Measurements from ENCODE around the gene ACACB.
"Not testable (repeated sequence)": the region's sequence is repeated elsewhere in the genome, so short reads cannot be mapped to it uniquely, and the experiment has no call there.

Gene ACACB

DNA sequence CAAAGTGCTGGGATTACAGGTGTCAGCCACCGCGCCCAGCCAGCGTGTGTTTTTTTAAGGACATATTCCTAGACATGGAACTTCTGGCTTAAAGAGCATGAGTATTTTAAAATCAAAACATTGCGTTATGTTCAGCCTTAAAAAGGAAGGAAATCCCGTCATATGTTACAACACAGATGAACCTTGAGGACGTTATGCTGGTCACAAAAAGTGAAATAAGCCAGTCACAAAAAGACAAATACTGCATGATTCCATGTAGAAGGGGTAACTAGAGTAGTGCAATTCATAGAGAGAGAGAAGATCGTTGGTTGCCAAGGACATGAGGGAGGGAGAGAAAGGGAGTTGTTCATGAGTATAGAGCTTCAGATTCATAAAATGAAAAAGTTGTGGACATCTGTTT lies 53.9 kb downstream of the ACACB start:
- DNase-seq (ENCODE audit: low read depth in 3 of 3, low spot score in 1 of 3): no peak

DNA sequence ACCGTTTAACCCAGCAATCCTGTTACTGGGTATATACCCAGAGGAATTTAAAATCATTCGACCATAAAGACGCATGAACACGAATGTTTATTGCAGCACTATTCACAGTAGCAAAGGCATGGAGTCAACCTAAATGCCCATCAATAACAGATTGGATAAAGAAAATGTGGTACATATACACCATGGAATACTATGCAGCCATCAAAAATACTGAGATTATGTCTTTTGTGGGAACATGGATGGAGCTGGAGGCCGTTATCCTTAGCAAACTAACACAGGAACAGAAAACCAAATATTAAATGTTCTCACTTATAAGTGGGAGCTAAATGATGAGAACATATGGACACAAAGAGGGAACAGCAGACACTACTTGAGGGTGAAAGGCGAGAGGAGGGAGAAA lies 56.4 kb downstream of the ACACB start:
- DNase-seq (ENCODE audit: low read depth in 3 of 3, low spot score in 1 of 3): not testable (repeated sequence)

DNA sequence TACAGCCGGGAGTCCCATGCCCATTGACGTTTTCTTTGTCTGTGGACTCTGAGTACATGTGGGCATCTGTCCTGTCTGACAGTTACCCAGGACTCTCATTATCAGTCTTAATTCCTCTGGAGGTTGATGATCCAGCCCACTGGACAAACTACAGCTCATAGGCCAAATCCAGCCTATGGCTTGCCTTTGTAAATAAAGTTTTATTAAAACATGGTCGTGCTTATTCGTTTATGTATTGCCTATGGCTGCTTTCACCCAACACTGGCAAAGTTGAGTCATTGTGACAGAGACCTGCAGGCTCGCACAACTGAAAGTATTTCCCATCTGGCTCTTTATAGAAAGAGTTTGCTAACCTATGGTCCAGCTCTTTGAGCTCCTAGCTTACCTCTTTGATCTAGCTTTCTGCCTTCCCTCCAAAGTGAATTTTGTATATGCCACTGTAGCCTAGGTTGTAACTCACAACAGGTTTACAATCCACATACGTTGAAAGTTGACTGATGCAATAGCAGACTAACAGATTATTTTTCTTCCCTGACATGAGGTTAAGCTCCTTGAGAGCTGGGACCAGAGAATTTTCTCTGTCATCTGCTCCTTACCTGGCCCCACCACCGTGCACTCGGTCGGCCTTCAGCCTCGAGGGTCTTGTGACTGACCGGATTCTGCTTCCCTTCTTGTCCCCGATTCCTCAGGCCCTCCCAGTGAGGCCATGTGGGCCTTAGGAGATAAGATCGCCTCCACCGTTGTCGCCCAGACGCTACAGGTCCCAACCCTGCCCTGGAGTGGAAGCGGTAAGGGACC lies 57.3 kb downstream of the ACACB start:
- no peak for DNase-seq (ENCODE audit: low read depth in 3 of 3, low spot score in 1 of 3)

DNA sequence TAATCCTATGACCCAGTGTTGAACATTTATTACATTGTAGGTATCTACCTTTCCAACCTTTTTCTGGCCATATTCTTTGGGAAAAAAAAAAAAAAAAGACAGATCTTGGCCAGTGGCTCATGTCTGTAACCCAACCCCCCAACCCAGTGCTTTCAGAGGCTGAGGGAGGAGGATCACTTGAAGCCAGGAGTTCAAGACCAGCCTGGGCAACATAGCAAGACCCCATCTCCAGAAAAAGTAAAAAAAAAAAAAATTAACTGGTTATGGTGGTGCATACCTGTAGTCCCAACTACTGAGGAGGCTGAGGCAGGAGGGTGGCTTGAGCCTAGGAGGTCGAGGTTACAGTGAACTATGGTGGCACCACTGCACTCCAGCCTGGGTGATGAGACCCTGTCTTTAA lies 58.1 kb downstream of the ACACB start:
- no peak for DNase-seq (ENCODE audit: low read depth in 3 of 3, low spot score in 1 of 3)

DNA sequence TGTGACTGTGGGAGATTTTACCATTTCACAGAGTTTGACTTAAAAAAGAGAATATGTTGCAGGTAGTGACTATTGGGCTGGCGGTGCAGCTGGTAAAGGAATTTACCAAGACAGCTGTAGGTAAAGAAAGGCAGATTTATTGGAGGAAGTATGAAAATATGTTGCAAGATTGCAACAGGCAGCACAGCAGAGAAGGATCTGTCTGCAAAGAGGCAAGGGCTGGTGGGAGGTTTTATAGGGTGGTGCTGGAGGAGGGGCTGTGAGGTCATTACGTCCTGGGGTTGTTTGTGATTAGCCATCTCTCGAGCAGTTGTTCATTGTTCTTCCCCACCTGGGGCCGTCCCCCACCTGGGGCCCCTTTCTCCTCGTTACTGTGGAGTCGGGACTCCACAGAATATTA lies 62.1 kb downstream of the ACACB start:
- DNase-seq (ENCODE audit: low read depth in 3 of 3, low spot score in 1 of 3): no peak

DNA sequence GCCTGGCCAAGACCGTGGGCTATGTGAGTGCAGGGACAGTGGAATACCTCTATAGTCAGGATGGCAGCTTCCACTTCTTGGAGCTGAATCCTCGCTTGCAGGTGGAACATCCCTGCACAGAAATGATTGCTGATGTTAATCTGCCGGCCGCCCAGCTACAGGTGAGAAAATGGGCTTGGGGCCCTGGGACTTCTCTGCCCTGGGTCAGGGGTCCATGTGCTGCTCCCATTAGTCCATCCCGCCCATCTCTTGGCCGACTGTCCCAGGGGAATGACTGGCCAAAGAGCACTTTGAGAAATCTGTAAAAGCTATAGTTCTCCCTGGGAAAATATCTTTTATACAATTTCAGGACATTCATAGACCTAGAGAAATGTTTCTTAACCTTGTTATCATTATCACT lies 63.5 kb downstream of the ACACB start:
- no peak for DNase-seq (ENCODE audit: low read depth in 3 of 3, low spot score in 1 of 3)

DNA sequence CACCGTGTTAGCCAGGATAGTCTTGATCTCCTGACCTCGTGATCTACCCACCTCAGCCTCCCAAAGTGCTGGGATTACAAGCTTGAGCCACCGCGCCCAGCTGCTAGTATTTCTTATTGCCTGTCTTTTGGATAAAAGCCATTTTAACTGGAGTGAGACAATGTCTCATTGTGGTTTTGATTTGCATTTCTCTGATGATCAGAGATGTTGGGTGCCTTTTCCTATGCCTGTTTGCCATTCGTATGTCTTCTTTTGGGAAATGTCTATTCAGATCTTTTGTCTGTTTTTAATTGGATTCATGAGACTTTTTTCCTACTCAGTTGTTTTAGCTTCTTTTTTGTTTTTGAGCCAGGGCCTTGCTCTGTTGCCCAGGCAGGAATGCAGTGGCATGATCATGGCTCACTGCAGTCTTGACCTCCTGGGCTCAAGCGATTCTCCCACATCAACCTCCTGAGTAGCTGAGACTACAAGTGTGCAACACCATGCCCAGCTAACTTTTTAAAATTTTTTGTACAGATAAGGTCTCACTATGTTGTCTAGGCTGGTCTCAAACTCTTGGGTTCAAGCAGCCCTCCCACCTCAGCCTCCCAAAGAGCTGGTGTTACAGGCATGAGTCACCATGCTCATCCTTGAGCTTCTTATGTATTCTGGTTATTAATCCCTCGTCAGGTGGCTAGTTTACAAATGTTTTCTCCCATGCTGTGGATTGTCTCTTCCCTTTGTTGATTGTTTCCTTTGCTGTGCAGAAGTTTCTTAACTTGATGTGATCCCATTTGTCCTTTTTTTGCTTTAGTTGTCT lies 65.9 kb downstream of the ACACB start:
- DNase-seq (ENCODE audit: low read depth in 3 of 3, low spot score in 1 of 3): no peak

DNA sequence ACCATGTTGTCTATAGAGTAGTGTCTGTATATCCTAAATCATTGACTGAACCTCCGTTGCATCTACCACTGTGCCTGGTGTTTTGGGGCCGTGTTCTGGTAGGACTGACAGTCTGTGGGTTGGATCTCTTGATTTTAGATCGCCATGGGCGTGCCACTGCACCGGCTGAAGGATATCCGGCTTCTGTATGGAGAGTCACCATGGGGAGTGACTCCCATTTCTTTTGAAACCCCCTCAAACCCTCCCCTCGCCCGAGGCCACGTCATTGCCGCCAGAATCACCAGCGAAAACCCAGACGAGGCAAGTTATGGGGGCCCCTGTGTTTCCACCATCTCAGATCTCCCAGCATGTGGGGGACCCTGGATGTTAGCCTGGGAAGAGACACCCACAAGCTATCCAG lies 69.1 kb downstream of the ACACB start:
- DNase-seq (ENCODE audit: low read depth in 3 of 3, low spot score in 1 of 3): no peak

DNA sequence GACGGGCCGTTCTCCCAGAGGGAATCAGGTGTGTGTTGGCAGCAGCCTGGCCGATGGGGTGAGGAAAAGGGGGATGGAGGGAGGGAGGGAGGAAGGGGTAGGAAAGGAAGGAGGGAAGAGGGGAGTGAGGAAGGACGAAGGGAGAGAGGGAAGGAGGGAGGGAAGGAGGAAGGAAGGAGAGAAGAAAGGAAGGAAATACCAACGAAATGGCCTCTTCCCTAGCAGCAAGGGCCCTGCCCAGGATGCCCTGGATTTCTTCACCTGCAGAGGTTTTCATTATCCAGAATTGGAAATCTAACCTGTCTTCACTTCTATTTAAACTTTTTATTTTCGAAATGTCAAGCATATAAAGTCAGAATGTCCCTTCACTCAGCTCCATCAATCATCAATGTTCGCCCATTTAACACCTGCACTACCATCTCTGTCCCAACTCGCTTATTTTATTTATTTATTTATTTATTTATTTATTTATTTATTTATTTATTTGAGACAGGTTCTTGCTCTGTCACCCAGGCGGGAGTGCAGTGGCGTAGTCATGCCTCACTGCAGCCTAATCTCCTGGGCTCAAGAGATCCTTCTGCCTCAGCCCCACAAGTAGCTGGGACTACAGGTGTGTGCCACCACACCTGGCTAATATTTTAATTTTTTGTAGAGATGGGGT lies 70.7 kb downstream of the ACACB start:
- no peak for DNase-seq (ENCODE audit: low read depth in 3 of 3, low spot score in 1 of 3)

DNA sequence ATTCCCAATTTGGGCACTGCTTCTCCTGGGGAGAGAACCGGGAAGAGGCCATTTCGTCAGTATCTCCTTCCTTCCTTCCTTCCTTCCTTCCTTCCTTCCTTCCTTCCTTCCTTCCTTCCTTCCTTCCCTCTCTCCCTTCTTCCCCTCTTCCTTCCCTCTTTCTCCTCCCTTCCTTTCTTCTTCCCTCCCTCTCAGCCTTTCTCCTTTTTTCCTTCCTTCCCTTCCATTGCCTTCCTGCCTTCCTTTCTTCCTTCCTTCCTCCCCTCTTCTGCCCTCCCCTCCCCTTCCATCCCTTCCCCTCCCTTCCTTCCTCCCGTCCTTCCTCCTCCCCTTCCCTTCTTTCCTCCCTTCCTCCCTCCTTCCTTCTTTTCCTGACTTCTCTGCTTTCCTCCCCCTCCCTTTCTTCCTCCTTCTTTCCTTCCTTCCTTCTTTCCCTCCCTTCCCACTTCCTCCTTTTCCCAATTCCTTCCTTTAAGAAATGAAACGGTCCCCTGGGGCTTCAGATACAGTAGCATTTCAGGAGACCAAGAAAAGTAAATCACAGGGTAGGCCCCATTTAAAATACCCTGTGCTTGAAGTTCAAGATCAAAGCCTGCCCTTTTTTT lies 71.8 kb downstream of the ACACB start:
- DNase-seq (ENCODE audit: low read depth in 3 of 3, low spot score in 1 of 3): no peak

DNA sequence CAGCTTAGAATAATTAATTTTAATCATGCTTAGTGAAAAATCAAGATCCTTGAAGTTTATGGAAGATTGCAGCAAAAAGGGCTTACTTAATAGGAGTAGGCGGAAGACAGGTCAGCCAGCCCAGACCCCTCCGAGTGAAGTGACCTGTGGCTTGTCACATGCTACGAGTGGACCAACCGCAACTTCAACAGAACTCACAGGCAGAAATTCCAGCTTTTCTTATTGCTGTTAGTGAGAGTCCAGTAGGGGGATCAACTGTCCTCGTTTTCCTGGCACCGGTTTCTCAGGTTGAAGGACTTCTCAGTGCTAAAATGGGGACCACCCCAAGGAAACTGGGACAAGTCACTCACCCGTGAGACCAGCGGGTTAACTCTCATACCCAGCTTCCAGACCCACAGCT lies 72.9 kb downstream of the ACACB start:
- DNase-seq (ENCODE audit: low read depth in 3 of 3, low spot score in 1 of 3): no peak

DNA sequence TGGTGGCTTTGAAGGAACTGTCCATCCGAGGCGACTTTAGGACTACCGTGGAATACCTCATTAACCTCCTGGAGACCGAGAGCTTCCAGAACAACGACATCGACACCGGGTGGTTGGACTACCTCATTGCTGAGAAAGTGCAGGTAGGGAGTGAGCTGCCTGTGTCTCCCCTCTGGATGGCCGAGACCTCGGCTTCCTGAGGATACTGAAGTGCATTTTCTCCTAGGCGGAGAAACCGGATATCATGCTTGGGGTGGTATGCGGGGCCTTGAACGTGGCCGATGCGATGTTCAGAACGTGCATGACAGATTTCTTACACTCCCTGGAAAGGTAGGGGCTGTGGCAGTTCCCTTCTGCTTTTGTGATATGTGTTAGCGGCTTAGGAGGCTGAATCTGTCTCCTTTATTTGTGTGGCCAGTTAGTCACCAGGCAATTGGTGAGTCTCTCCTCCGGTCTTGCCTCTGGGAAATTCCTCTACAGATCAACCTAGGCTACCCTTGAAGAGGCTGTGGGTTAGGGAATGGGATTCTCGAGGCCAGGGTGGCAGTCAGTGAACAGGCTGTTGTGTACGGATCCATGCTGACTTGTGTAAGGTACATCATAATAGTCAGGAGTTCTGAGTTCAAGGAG lies 75.3 kb downstream of the ACACB start:
- DNase-seq (ENCODE audit: low read depth in 3 of 3, low spot score in 1 of 3): no peak

DNA sequence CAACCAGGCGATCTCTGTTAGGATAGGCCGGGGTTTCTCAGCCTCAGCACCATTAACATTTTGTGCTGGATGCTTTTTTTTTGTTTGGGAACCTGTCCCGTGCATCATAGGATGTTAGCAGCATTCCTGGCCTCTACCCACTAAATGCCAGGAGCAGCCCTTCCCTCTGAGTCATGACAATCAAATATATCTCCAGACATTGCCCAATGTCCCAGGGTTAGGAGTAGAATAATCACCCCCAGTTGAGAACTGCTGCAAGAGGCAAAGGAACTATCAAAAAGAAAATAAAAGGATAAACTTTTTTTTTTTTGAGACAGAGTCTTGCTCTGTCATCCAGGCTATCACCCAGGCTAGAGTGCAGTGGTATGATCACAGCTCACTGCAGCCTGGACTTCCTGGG lies 76.0 kb downstream of the ACACB start:
- no peak for DNase-seq (ENCODE audit: low read depth in 3 of 3, low spot score in 1 of 3)

DNA sequence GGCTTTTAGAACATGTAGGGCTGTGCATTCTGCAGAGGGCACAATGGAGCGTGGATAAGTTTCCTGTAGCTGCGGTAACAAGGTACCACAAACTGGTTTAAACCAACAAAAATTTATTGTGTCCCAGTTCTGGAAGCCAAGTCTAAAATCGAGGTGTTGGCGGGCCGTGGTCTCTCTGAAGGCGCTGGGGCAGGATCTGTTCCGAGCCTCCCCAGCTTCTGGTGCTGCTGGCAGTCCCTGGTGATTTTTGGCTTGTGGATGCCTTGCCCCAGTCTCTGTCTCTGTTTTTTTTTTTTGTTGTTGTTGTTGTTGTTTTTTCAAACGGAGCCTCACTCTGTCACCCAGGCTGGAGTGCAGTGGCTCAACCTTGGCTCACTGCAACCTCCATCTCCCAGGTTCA lies 77.5 kb downstream of the ACACB start:
- DNase-seq (ENCODE audit: low read depth in 3 of 3, low spot score in 1 of 3): no peak

DNA sequence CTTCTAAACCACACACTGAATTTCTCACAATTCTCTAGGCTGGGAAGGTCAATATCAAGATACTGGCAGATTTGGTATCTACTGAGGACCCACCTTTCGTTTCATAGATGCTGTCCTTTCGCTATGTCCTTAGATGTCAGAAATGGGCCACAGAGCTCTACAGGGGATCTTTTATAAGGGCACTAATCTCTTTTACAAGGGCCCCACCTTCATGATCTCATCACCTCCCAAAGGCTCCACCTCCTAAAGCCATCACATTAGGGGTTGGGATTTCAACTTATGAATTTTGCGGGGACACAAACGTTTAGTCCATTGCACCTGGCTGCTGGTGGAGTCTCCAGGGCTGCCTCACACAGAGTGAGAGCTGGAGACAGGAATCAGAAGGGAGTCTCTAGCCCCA lies 79.9 kb downstream of the ACACB start:
- no peak for DNase-seq (ENCODE audit: low read depth in 3 of 3, low spot score in 1 of 3)

DNA sequence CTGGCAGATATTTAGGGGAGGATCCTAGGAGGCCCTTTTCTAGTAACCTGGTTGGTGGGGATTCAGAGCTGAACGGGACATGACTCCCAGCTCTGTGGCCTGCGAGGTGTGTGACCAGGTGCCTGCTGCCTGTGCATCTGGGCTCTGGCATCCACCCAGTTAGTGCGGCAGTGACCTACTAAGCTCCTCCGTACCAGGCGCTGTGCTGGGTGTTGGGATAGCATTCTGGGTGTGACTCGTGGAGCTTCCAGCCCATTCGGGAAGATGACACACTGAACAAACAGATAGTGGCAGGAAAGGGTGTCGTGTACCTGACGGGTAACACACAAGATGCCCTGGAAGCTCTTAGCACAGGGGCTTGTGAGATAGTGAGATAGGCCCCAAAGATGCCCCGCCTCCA lies 80.9 kb downstream of the ACACB start:
- DNase-seq (ENCODE audit: low read depth in 3 of 3, low spot score in 1 of 3): no peak

DNA sequence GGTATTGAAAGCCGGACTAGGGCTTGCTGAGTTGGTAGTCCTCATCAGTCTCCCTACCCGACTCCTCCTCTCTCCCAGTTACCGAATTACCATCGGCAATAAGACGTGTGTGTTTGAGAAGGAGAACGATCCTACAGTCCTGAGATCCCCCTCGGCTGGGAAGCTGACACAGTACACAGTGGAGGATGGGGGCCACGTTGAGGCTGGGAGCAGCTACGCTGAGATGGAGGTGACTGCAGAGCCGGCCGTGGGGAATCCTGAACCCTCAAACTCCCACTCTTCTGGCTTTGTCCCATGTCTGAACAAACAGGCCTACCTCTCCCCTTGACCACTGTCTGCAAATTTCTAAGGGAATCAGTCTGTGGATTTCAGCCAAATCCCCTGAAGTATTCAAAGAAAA lies 82.9 kb downstream of the ACACB start:
- DNase-seq (ENCODE audit: low read depth in 3 of 3, low spot score in 1 of 3): no peak

DNA sequence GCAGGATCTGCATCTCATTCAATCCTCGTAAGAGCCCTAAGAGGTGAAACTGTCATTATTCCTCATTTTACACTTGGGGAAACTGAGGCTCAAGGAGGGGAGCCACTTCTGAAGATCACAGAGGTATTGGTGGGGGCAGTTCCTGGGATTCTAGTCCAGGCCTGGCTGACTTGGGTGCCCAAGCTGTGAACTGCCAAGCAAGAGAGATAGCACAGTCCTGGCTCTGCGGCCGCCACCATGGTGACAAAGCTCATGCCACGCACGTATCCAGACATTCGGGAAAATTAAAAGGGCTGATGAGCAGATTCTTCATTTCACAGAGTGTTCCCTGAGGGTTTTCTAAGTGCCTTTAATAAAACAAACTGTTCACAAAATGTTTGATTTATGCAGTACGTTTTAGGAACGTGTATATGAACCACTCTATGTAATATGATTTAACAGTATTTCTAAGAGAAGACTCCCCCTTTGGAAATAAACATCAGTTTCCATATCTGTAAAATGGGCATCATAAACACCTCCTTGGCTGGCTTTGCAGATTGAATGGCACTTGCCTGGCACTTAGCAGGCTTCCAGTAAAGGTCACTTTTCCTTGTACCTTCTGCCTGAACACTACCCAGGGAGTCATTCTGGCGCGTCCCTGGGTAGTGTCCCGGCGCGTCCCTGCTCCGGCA lies 84.6 kb downstream of the ACACB start:
- no peak for DNase-seq (ENCODE audit: low read depth in 3 of 3, low spot score in 1 of 3)

DNA sequence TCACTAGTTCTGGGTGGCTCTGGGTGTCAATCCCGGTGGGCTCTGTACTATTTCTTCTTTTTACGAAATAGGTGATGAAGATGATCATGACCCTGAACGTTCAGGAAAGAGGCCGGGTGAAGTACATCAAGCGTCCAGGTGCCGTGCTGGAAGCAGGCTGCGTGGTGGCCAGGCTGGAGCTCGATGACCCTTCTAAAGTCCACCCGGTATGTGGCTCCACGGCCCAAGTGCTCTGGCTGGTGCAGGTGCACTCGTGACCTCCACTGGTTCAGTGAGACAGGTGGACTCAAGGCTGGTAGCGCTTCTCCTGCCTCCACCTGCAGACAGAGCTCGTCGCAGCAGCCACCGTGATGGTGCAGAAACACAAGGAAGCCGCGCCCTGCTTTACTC lies 85.1 kb downstream of the ACACB start:
- DNase-seq (ENCODE audit: low read depth in 3 of 3, low spot score in 1 of 3): no peak

DNA sequence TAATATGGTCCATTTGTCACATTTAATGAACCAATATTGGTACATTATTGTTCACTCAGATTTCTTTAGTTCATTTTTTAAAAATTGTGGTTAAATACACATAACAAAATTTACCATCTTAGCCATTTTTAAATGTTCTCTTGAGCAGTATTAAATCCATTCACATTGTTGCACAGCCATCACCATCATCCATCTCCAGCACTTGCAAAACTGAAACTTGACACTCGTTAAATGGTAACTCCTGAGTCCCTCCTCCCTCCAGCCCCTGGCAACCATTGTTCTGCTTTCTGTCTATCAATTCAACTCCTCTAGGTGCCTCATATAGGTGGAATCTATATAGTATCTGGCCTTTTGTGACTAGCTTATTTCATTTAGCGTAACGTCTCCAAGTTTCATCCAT lies 86.4 kb downstream of the ACACB start:
- no peak for DNase-seq (ENCODE audit: low read depth in 3 of 3, low spot score in 1 of 3)

DNA sequence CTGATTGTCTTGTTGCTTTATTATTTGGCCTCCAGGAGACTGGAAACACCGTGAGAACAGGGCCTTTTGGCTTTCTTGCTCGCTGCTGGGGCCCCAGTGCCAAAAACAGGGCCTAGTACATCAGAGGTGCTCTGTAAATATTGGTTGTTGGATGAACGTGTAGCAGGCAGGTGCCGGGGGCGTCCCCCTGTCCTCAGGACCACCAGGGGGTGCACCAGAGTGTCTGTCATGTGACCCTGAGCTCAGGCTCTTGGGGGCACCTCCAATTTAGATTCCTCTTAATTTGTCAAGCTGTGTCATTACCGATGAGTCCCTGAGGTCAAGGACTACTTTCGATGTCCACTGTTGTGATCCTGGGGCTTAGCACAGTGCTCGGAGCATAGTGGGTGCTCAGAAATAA lies 87.1 kb downstream of the ACACB start:
- DNase-seq (ENCODE audit: low read depth in 3 of 3, low spot score in 1 of 3): no peak
